GM18867 (cell line): ENCODE results near the gene WFDC2.
"Not testable (repeated sequence)": the region's sequence is repeated elsewhere in the genome, so short reads cannot be mapped to it uniquely, and the experiment has no call there.

ENCODE experiments used
- ATAC-seq: cut with Tn5 transposase; IDR thresholded peaks from one replicate; pipeline ENCODE4 v1.9.1; 2021; ENCODE audit warnings: mild to moderate bottlenecking, moderate library complexity; ENCODE audit not compliant: unreplicated experiment

The WFDC2 gene

DNA sequence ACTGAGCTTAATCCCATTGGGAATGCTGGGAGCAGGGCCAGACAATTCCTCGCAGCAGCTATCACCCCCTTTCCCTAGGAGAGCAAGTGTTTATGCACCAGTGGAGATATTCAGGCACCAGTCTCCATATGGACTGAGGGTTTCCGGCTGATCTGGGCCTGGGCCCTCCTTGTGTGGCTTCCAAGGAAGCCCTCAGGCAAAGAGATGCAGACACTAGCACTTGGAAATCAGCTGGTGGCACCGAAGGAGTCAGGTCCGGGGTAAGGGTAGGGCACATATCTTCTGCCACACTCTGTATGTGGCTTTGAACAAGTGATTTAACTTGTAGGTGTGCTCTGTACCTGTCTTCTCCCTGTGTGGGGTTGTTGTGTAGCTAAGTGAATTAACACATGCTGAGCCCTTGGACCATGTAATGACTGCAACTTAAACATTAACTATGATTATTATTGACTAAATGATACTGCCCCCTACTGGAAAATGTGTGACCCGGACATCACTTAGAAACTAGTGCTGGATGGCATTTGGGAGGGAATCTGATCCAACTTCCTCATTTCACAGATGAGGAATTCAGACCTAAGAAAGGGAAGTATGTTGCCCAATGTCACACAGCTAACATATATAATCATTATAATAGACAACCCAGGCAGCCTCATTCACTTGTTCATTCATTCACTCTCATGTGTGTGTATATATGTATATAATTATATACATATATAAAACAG, 19.3 kb upstream of the WFDC2 start:
- ATAC-seq = no peak

DNA sequence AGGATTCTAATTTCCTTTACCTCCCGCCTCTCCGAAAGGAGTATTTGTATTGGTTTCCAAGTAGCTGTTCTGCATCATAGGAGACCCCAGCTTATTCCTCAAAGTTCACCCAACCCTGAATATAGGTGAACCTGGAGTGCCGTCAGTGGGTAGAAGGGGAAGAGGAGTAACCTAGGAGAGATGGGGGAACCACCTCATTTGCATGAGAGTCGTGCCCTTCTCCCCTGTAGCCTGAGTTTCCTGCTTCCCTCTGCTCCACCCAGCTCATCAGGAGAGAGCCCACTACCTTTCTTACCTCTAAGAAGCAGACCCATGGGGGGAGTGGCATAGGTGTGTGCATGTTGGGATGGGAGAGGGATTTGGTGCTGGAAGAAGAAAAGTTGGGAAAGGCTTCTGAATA, 17.3 kb upstream of the WFDC2 start:
- no peak for ATAC-seq

DNA sequence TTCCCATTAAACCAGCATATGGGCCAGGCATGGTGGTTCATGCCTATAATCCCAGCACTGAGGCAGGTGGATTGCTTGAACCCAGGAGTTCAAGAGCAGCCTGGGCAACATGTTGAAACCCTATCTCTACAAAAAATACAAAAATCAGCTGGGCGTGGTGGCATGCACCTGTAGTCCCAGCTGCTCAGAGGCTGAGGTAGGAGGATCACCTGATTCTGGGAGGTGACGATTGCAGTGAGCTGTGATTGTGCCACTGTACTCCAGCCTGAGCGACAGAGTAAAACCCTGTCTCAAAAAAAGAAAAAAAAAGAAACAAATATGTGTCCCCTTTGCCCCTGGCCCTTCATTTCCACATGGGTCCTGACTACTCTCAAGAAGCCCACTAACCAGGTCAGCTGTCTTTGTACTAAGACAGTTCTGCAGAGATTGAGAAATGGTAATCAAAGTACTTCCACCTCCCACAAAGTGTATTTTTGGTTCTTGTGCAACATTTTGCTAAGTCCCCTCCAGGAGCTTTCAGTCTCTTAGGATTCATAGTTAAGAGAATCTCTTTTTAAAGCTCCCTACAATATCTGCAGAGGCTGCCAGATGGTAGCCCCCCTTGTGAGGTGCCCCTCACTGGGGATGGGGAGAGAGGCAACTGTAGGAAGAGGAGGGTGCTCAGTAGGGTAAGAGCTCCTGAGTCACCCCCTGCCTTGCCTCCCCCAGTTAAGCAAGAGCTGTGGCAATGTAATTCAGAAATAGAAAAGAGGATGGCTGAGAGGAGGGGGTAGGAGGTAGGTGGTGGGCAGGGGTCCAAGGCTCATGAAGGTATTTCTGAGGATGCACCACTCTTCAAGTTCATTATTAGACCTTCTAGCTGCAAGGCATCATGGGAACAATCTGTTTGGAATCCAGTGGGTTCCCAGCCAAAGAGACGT, 16.5 kb upstream of the WFDC2 start:
- ATAC-seq = no peak

DNA sequence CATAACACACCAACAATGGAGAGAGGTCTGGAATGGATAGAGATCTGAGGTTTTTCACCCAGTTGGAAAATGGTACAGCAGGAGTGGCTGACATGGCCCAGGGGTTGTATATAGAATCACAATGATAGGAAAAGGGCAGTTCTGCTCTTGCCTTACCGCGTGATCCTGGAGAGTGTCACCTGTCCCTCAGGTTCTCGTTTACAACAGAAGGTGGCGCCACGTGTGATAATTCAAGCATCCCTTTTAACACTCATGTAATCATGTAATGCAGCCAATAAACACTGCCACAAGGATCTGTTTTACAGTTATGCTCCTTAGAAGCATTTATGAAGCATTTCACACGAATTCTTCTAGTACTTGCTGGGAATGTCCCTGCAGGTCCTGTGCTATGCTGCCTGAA, 12.9 kb upstream of the WFDC2 start:
- ATAC-seq = no peak

DNA sequence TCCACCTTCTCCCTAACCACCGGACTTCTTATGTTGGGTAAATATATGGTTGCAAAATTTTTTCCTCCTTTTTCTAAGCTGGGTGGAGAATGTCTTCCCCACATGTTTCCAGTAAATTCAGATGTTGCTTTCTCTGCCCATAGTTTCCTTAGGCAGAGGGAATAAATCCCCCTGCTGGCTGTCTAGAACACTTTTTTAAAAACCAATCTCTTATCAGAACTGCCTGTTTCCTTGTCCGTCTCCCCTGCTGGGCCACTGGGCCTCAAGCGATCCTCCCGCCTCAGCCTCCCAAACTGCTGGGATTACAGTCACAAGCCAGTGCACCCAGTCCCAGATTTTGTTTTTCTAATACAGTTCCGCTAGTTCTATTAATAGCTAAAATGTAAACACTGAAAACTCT, 9.9 kb upstream of the WFDC2 start:
- ATAC-seq = no peak

DNA sequence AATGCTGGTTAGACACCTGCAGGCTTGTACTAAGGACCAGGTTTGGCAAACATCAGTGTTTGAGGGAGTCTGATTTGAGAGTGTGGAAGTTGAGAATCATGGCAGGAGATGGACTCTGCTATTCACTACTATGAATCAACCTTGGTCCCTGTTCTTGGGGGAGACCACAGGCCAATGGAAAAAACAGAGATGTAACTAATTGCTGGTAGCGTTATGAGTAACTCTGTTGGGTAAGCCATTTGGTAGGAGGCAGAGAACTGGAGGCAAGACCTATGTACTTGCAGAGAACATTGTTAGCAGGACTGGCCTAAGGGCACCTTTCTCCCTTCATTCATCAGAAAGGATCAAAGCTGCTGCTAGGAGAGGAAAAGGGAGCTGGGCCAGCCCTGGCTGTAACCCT, 8.3 kb upstream of the WFDC2 start:
- no peak for ATAC-seq

DNA sequence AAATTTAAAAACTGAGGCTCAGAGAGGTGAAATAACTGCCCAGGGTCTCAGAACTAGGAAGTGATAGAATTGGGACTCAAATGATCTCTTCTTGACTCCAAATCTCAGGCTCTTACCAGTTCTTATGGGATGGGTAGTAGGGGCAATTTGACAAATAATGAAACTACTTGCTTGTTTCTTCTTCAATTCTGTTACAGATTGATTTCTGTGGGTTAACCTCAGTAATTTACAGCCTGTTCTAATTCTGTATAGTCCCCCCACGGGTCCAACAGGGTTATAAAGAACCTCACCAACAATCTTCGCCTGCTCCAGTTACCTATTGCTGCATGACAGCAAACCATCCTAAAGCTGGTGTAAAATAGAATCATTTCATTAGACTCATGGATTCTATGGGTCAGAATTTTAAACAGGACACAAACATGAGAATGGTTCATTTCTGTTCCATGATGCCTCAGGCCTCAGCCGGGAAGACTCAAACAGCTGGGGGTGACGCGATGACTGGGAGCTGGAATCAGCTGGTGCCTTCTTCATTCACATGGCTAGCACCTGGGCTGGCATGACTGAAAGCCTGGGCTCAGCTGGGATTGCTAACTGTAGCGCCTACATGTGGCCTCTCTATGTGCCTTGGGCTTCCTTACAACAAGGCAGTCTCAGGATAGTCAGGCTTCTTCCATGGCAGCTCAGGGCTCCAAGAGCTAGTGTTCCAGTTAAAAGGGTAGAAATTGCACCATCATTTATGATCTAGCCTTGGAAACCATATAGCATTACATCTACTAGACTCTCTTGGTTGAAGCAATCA, 6.6 kb upstream of the WFDC2 start:
- ATAC-seq = no peak

DNA sequence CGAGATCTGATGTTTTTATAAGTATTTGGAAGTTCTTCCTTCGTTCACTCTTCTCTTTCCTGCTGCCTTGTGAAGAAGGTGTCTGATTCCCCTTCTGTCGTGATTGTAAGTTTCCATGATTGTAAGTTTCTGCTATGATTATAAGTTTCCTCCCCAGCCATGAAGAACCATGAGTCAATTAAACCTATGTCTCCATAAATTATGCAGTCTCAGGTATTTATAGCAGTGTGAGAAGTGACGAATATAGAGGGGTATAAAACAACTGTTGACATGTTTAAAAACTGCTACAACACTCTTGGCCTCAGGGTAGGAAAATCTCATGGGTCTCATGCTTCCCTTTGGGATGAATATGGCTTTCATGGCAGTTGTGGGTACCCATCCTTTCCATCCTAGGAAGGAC, 5.8 kb upstream of the WFDC2 start:
- ATAC-seq = no peak

DNA sequence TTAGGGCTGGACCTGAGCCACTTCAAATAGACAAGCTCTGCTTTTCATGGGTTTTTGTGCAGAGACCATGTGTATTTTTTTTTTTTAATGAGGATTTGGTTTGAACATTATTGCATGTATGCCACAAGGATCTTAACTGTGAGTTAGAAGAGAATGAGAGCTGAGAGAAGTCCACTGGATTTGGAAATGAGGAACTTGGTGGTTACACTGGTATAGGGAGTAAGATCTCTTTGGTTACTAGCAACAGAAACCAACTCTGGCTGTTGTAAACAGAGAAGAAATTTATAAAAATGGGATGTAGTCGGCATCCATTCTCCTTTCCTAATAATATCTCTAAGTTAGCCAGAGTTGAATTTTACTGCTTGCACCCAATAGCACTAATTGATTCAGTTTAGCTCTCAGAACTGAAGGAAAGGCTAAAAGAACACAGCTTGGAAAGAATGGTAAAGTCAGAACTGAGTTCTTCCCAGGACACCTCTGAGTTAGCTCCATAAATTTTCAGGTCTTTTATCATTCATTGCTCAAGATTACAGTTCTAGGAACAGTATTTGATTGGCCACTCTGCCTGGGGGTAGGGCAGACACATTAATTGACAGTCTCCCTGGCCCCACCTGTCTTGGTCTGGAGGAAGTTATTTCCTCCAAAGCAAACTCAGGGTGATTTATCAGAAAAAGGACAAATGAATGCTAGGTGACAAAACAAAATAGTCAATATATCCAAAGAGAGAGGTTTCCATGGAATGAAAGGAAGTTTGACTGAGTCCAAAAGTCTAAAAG, 3.9 kb upstream of the WFDC2 start:
- no peak for ATAC-seq

DNA sequence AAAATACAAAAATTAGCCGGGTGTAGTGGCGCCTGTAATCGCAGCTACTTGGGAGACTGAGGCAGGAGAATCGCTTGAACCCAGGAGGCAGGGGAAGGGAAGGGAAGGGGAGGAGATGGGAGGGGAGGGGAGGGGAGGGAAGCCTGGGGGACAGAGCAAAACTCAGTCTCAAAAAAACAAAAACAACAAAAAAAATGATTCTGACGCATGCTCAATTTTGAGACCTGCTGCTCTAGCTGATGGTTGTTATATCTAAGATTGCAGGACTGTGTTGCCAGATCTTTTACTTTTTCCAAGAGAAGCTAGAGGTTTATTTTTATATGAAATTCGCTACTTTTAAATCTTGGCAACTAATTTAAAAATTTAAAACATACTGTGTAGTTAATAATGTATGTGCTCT, 2.4 kb upstream of the WFDC2 start:
- ATAC-seq = no peak

DNA sequence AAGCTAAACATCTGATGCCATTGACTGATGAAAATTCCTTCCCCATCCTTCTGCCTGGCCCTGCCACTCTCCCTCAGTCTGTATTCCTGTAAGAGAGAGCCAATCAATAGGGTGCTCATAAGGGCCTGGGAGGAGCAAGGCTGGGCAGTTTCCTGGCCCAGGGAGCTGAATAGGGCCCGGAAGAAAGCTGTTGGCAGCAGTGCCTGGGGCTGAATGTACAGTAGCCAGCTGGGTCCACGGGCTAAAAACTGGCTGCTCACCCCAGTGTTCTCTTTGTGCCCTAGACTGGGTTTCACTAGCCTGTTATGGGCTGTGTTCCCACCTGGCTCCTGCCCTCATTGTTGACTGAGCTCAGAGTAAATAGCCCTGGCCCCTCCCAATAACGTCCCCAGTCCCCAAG, 1.7 kb upstream of the WFDC2 start:
- ATAC-seq = no peak

DNA sequence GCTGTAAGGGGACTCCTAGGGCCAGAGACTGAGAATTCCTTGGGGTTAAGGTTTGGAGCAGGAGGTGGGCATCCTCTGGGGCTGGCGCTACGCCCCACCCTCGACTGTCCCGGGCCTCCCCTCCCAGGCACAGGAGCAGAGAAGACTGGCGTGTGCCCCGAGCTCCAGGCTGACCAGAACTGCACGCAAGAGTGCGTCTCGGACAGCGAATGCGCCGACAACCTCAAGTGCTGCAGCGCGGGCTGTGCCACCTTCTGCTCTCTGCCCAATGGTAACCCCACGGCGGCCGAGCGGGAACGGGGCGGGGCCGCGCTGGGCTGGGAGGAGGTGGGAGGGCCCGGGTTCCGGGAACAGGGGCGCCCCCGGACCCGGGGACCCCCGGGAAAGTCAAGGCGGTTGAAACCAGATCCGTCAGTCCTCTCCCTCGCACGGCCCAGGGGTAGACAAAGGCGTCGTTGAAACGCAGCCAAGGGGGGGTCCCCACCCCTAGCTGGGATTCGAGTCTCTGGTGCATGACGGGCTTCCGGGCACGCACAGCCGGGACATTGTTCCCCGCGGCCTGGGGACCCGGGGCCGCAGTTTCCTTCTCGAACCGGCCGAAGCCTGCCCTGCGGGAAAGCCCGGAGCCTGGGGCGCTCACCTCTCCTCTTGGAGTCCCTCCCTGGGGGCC, 844 bp downstream of the WFDC2 start:
- ATAC-seq = no peak

DNA sequence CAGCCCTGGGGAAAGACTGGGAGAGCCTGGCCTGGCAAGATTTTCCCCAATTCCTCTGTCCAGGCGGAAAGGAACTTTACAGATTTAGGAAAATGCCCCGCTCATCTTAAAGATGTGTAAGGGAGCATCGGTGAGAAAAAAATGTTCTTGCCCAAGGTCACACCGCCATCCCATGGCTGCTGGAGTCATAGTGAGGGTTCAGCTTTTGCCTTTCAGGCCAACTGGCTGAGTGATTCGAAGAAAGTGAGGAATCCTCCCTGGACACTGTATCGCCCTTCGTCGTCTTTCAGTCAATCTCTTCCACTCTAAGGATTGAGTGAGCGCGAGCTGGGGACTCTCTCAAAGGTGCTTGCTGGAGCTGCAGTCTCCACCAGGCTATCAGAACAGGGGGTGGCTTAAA, 1.4 kb downstream of the WFDC2 start:
- ATAC-seq = no peak

DNA sequence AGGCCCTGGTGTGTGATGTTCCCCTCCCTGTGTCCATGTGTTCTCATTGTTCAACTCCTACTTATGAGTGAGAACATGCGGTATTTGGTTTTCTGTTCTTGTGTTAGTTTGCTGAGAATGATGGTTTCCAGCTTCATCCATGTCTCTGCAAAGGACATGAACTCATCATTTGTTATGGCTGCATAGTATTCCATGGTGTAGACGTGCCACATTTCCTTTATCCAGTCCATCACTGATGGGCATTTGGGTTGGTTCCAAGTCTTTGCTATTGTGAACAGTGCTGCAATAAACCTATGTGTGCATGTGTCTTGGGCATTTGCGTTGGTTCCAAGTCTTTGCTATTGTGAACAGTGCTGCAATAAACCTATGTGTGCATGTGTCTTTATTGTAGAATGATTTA, 2.7 kb downstream of the WFDC2 start:
- not testable (repeated sequence) for ATAC-seq

DNA sequence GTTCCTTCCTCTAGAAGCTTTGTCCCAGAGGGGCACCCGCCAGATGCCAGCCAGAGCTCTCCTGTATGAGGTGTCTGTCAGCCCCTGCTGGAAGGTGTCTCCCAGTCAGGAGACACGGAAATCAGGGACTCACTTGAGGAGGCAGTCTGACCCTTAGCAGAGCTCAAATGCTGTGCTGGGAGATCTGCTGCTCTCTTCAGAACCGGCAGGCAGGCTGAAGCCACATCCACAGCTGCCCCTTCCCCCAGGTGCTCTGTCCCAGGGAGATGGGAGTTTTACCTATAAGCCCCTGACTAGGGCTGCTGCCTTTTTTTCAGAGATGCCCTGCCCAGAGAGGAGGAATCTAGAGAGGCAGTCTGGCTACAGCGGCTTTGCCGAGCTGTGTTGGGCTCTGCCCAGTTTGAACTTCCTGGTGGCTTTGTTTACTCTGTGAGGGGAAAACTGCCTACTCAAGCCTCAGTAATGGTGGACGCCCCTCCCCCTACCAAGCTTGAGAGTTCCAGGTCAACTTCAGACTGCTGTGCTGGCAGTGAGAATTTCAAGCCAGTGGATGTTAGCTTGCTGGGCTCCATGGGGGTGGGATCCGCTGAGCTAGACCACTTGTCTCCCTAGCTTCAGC, 8.1 kb downstream of the WFDC2 start:
- not testable (repeated sequence) for ATAC-seq

DNA sequence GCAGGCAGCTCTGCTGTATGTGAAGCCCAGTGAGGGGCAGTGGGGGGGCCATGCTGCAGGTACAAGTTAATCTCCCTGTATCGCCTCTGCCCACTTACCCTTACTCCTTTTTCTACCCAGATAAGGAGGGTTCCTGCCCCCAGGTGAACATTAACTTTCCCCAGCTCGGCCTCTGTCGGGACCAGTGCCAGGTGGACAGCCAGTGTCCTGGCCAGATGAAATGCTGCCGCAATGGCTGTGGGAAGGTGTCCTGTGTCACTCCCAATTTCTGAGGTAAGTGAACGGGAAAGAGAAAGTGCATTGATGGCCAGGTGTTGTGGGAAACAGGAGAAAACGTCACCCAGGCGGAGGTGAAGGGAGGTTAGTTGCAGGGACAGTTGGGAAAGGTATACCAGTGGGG, 10.3 kb downstream of the WFDC2 start:
- ATAC-seq = no peak

DNA sequence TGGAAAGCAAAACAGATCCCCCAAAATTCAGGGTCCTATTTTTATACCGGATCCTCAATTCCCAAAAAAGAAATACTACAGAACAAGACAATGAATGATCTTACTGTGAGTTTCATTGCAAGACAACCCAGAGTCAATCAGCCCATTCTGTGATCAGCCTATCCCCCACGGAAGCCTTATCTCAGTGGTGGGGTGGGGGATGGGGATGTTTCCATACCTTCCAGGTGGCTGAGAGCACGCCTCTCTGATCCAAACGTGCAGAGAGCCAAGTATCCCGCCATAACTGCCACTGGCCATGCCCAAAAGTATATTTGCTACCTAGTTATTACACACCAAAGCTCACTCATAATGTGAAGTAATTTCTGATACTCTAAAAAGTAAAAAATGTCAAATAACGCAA, 15.1 kb downstream of the WFDC2 start:
- ATAC-seq = no peak

DNA sequence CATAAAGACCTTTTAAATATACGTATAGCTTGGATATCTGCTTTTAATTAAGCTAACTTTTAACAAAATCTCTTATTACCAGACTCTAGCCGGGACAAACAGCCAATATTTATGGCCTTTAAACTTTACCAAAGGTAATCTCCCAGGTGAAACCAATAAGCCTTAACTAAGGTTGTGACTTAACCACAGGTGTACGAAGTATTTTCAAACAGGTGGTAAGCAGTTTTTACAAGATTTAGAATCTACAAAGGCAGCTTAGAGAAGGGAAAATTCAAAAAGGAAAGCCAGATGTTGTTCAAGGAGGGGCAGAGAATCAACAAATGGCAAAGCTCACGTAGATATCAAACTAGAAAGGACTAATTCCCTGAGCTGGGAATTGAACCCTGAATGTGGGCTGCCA, 15.8 kb downstream of the WFDC2 start:
- no peak for ATAC-seq

DNA sequence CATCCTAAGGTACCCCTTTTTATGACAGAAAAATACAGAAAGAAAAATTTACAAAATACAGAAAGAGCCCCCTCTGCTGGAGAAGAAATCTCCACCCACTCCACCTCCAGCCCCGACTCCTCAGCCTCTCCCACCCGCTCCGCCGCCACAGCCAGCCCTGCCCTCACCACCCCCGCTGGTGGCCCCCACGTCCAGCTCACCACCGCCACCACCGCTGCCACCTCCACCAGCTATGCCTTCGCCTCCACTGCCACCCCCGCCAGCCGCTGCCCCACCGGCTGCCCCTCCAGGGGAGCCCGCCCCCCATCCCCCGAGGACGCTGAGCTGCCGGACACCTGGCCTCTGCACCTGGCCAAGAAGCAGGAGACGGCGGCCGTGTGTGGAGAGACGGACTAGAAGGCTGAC, 17.7 kb downstream of the WFDC2 start:
- no peak for ATAC-seq

DNA sequence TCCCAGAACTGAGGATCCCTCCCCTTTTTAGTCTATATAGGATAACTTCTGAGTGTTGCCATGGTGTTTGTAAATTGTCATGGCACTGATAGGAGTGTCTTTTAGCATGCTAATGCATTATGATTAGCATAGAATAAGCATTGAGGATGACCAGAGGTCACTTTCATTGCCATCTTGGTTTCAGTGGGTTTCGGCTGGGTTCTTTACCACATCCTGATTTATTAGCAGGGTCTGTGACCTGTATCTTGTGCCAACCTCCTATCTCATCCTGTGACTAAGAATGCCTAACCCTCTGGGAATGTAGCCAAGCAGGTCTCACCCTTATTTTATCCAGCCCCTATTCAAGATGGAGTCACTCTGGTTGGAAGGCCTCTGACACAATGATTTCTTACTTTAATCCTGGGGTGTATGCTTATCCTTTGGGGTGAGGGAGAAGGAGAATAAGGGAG, 19.6 kb downstream of the WFDC2 start:
- ATAC-seq = no peak
